Stimulated activated naive B cell treated with anti-CD40 and anti-IgM and Interleukin-4, amounts not matched to agents 10 μg/mL and 1 μg/mL and 100 μg/mL, for 72 hours (primary cell): Measurements from ENCODE around the gene POC5.

Source experiments
- ATAC-seq, 2 donors: fragments of 150-1000 bp; cut with Tn5 transposase; replicated peaks; 2 replicates each; pipeline ENCODE4 v1.10.0; 2021; ENCODE audit warnings: moderate library complexity in 1 of 2
- DNase-seq: peaks from one replicate; pipeline ENCODE4 v3.0.0; 2021
- H3K27ac Mint-ChIP-seq: one replicate; pipeline ENCODE4 v1.8.0; 2022; ENCODE audit warnings: mild to moderate bottlenecking, mixed read lengths
- H3K27me3 Mint-ChIP-seq, 2 donors: one replicate each; pipeline ENCODE4 v1.8.0; 2022; ENCODE audit warnings: mixed read lengths in 2 of 2
- H3K36me3 Mint-ChIP-seq, 2 donors: one replicate each; pipeline ENCODE4 v1.8.0; 2022; ENCODE audit warnings: mixed read lengths in 2 of 2, mild to moderate bottlenecking in 1 of 2
- H3K4me1 Mint-ChIP-seq, 2 donors: one replicate each; pipeline ENCODE4 v1.8.0; 2022; ENCODE audit warnings: mixed read lengths in 2 of 2, mild to moderate bottlenecking in 1 of 2
- H3K4me3 Mint-ChIP-seq, 2 donors: one replicate each; pipeline ENCODE4 v1.8.0; 2022; ENCODE audit warnings: mild to moderate bottlenecking in 2 of 2, mixed read lengths in 2 of 2, moderate library complexity in 1 of 2
- H3K9me3 Mint-ChIP-seq, 2 donors: one replicate each; pipeline ENCODE4 v1.8.0; 2022; ENCODE audit warnings: mixed read lengths in 2 of 2, mild to moderate bottlenecking in 1 of 2

POC5 gene

DNA sequence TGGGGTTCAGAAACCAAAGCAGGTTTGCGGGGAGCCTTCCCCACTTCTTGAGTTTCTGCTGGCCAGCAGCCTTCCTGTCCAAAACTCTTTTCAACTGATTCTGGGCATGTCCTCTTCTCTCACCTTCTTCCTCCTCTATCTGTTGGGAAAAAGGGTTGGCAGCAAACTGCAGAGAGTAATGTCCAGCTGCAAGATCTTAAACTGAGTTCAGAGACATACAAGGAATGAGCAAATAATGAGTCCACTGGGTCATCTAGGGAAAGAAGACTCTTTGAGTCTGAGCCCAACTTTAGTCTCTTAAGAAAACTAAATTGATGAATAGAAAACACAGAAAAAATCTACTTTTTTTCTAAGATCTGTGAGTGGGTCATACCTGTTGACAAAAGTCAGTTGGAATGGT is 89.4 kb downstream of the POC5 start:
- no peaks in the 10 kb centered on the region for H3K36me3 Mint-ChIP-seq
- H3K27me3 Mint-ChIP-seq = no peaks in the 10 kb centered on the region
- ATAC-seq (no peak), DNase-seq (no peak)
- peaks cover 0 to 2% of the 10 kb centered on the region in 2 donors for H3K4me1 Mint-ChIP-seq
- no peak overlapping the region for H3K4me3 Mint-ChIP-seq
- no peak overlapping the region for H3K27ac Mint-ChIP-seq
- peaks cover 0 to 1% of the 10 kb centered on the region in 2 donors for H3K9me3 Mint-ChIP-seq

DNA sequence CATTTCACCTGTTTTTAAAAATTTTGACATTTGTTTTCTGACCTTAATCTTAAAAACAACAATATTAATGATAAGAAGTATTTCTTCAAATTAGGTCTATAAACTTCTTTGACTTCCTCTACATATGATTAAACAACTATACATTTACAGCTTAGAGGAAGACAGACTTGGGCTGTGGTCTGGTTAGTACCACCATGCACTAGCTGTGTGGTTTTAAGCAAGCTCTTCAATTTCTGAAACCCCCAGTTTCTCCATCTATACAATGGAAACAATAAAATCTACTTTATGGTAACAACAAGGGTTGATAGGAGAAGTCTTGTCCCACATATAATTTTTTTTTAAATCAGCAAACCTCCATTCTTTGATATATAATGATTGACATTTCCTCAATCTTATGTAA is 90.3 kb downstream of the POC5 start:
- Mint-ChIP-seq H3K27me3 (no peaks in the 10 kb centered on the region), H3K4me1 (peaks cover 0 to 2% of the 10 kb centered on the region in 2 donors)

More for the DNA sequence above, 90.3 kb downstream of the POC5 start:
- Mint-ChIP-seq H3K27ac (no peak overlapping the region), H3K4me3 (no peak overlapping the region), H3K36me3 (no peaks in the 10 kb centered on the region), H3K9me3 (no peaks in the 10 kb centered on the region)
- ATAC-seq (no peak), DNase-seq (no peak)
